Measurements from ENCODE around the gene TCERG1.
A peak's percentile ranks its signal among the peaks of the same experiment; 100 is the strongest.

Gene TCERG1

DNA sequence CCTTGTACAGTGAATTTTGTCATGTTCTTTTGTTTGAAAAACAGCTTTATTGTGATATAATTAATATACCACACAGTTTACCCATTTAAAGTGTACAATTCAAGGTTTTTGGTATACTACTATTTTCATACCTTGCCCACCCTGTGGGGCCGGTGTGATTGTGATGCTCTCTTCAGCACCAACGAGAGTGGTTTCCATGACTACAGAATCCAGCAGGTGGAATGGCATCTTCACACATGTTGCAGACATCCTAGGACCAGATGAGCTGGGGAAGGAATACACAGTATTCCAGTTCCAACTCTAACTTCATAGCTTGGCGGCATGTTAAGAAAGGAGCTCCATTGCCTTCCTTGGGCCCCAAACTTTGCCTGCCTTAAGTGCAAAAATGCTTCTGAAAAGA lies 76.6 kb downstream of the TCERG1 start:
- CTCF ChIA-PET: interaction anchor here (2.8 kb wide), 1 partner anchor 10 kb away, joined by 16 read pairs; no protein-coding TSS in a partner anchor
- POLR2A ChIA-PET: no interaction called here
- no peak for DNase-seq (ENCODE audit: extremely low spot score)
- TF ChIP-seq NFRKB (IDR thresholded peaks at IDR 0.05) (no peak), LEF1 (IDR thresholded peaks at IDR 0.05; ENCODE audit: borderline replicate concordance) (no peak), BHLHE40 (IDR thresholded peaks at IDR 0.05; ENCODE audit: borderline replicate concordance) (no peak), TARDBP (IDR thresholded peaks at IDR 0.05) (no peak), FOXK2 (IDR thresholded peaks at IDR 0.05) (no peak), L3MBTL2 (conservative IDR thresholded peaks at IDR 0.05) (no peak), FOXM1 (IDR thresholded peaks at IDR 0.05; ENCODE audit: borderline replicate concordance) (no peak), ARNT (IDR thresholded peaks at IDR 0.05) (no peak)
- TF ChIP-seq, protein P1, sequence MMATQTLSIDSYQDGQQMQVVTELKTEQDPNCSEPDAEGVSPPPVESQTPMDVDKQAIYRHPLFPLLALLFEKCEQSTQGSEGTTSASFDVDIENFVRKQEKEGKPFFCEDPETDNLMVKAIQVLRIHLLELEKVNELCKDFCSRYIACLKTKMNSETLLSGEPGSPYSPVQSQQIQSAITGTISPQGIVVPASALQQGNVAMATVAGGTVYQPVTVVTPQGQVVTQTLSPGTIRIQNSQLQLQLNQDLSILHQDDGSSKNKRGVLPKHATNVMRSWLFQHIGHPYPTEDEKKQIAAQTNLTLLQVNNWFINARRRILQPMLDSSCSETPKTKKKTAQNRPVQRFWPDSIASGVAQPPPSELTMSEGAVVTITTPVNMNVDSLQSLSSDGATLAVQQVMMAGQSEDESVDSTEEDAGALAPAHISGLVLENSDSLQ (IDR thresholded peaks at IDR 0.05): no peak

DNA sequence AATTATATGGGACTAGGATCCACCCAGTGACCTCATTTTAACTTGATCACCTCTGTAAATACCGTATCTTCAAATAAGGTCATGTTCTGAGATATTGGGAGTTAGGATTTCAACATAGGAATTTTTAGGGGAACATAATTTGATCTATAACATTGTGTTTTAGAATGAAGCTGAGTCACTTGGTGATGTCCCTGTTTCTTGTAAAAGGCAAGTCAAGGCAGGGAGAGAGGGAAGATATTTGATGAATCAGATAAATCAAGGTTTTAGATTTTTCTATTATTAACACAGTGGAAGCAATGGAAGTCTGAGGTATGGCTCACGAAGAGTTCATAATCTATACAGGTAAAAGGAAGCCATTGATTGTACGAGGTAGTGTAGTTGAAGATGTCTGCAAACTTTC lies 80.7 kb downstream of the TCERG1 start:
- DNase-seq (ENCODE audit: extremely low spot score): no peak
- TF ChIP-seq FOXA1 (IDR thresholded peaks at IDR 0.05) (no peak), CTBP1 (IDR thresholded peaks at IDR 0.05; ENCODE audit: borderline replicate concordance) (no peak), ARNT (IDR thresholded peaks at IDR 0.05) (no peak), SUZ12 (IDR thresholded peaks at IDR 0.05) (no peak), TARDBP (IDR thresholded peaks at IDR 0.05) (no peak), FOXM1 (IDR thresholded peaks at IDR 0.05; ENCODE audit: borderline replicate concordance) (no peak), ZNF384 (IDR thresholded peaks at IDR 0.05) (no peak), FOXK2 (IDR thresholded peaks at IDR 0.05) (no peak), LEF1 (IDR thresholded peaks at IDR 0.05; ENCODE audit: borderline replicate concordance) (no peak), HDGF (IDR thresholded peaks at IDR 0.05; ENCODE audit: borderline replicate concordance) (no peak)
- ChIA-PET CTCF (interaction anchor here (1.7 kb wide), 1 partner anchor 661 kb away, joined by 3 read pairs; no protein-coding TSS in a partner anchor), POLR2A (no interaction called here)

DNA sequence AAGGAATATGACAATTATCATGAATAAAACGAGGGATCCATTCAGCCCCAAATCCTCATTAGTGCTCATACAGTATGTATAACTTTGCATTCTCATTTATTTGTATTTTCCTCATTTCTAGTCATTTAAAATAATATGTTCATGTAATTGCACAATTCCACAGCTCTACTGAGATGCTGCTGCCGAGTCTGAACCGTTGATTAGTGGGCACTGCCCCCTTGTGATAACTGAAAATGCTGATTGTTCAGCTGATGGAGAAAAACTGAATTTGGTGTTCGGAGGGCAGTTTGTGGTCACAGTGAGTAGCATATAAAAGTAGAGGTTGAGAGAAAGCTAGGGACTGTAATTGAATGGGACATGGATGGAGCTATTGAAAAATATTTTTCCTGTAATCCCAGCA lies 81.1 kb downstream of the TCERG1 start:
- no peak for DNase-seq (ENCODE audit: extremely low spot score)
- CTCF ChIA-PET: interaction anchor here (1.7 kb wide), 1 partner anchor 661 kb away, joined by 3 read pairs; no protein-coding TSS in a partner anchor
- TF ChIP-seq SP1 (IDR thresholded peaks at IDR 0.05): no peak
- TF ChIP-seq HDGF (IDR thresholded peaks at IDR 0.05; ENCODE audit: borderline replicate concordance): no peak
- POLR2A ChIA-PET: no interaction called here

DNA sequence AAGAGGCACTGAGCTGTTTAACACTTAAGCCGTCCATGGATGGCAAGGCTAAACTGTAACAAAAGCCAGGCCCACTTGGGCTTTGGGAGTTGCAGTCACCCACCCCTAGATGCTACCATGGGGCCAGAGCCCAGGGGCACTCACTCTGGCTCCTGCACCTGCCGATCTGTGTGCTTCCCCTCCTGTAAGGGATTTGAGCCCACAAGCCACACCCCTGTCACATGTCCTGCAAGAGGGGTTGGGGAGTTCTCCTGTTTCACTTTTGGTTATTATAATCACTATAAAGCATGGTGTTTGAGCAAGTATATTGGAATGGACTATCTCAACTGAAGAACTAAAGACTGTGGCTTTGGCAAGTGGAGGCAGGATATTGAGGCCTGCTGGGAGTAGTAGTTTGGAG lies 82.9 kb downstream of the TCERG1 start:
- POLR2A ChIA-PET: no interaction called here
- TF ChIP-seq CTBP1 (IDR thresholded peaks at IDR 0.05; ENCODE audit: borderline replicate concordance): no peak
- TF ChIP-seq SUZ12 (IDR thresholded peaks at IDR 0.05): no peak
- no peak for TF ChIP-seq BHLHE40 (IDR thresholded peaks at IDR 0.05; ENCODE audit: borderline replicate concordance)
- CTCF ChIA-PET: interaction anchor here (0.7 kb wide), 1 partner anchor 8 kb away, joined by 3 read pairs; no protein-coding TSS in a partner anchor
- DNase-seq (ENCODE audit: extremely low spot score): no peak

DNA sequence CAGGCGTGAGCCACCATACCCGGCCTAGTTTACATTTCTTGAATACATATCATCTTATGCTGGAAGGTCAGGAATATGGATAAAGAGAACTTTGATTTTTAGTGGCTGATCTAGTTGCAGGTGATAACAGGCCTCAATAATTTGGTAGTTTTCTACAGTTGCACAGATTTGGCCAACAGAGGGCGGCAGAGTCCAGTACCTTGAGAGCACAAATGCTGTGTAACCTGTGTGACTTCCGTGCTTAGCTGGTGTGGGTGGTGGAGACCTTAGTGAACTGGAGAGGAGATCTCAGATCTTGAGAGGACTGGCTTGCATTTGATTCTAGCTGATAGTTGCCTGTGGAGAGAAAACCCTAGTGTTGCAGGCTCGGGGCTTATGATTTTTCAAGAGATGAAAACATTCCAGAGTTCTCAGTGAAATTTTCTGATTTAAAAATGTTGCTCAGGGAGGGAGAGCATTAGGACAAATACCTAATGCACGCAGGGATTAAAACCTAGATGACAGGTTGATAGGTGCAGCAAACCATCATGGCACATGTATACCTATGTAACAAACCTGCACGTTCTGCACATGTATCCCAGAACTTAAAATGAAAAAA lies 86.2 kb downstream of the TCERG1 start:
- DNase-seq (ENCODE audit: extremely low spot score): peak; percentile 72
- POLR2A ChIA-PET: no interaction called here
- CTCF ChIA-PET: interaction anchor here (0.5 to 3.6 kb wide), 18 partner anchors 9 to 1029 kb away, joined by 3 to 22 read pairs (median 4); partner anchors contain the start of gene GPR151
- TF ChIP-seq SUZ12 (IDR thresholded peaks at IDR 0.05): no peak
- TF ChIP-seq L3MBTL2 (conservative IDR thresholded peaks at IDR 0.05): no peak

DNA sequence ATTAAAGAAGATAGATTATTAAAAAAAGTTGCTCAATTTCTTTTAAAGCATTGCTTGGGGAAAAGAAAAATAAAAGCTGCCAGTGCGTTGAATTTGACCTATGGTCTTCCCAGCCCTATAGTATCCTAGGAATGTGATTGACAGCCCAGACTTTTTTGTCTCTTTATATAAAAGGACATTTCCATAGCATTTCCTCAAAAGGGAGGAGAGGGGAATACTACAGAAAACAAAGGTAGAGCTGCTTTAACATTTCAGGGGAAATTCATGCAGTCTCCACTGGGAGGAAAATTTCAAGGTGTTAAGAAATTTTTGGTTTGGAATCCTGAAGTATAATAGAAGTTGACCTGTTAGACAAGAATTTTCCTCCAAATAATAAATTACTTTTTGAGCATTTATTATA lies 86.7 kb downstream of the TCERG1 start:
- no peak for DNase-seq (ENCODE audit: extremely low spot score)
- ChIA-PET POLR2A (no interaction called here), CTCF (interaction anchor here (0.5 to 3.6 kb wide), 17 partner anchors 9 to 1029 kb away, joined by 3 to 22 read pairs (median 4); partner anchors contain the start of gene GPR151)
- no peak for TF ChIP-seq BHLHE40 (IDR thresholded peaks at IDR 0.05; ENCODE audit: borderline replicate concordance)
- no peak for TF ChIP-seq FOXA1 (IDR thresholded peaks at IDR 0.05)
- no peak for TF ChIP-seq ZNF384 (IDR thresholded peaks at IDR 0.05)
- no peak for TF ChIP-seq NFRKB (IDR thresholded peaks at IDR 0.05)
- TF ChIP-seq FOXK2 (IDR thresholded peaks at IDR 0.05): no peak
- no peak for TF ChIP-seq HDGF (IDR thresholded peaks at IDR 0.05; ENCODE audit: borderline replicate concordance)
- TF ChIP-seq TARDBP (IDR thresholded peaks at IDR 0.05): no peak
- no peak for TF ChIP-seq SP1 (IDR thresholded peaks at IDR 0.05)
- no peak for TF ChIP-seq ARNT (IDR thresholded peaks at IDR 0.05)
- no peak for TF ChIP-seq L3MBTL2 (conservative IDR thresholded peaks at IDR 0.05)
- TF ChIP-seq, protein P1 (IDR thresholded peaks at IDR 0.05): no peak

DNA sequence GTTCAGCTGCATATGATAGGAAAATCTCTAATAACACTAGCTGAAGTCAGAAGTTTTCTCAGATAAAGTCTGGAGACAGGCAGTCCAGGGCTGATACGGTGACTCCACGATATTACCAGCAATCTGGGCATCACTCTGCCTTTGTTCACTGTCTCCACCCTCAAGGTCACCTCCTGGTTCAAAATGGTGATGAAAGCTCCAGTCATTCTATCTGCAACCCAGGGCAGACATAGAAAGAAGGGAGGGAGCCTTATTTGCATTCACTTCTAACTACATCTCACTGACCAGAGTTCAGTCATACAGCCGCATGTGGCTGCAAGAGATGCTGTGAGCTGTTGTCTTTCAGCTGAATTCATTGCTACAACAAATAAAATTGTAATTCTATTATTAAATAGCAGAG lies 91.3 kb downstream of the TCERG1 start:
- POLR2A ChIA-PET: no interaction called here
- TF ChIP-seq CTBP1 (IDR thresholded peaks at IDR 0.05; ENCODE audit: borderline replicate concordance) (no peak), NFRKB (IDR thresholded peaks at IDR 0.05) (no peak), SP1 (IDR thresholded peaks at IDR 0.05) (no peak), FOXK2 (IDR thresholded peaks at IDR 0.05) (no peak), HDGF (IDR thresholded peaks at IDR 0.05; ENCODE audit: borderline replicate concordance) (no peak), FOXM1 (IDR thresholded peaks at IDR 0.05; ENCODE audit: borderline replicate concordance) (no peak)
- TF ChIP-seq, protein P1 (IDR thresholded peaks at IDR 0.05): no peak
- CTCF ChIA-PET: interaction anchor here (0.5 to 1.6 kb wide), 3 partner anchors 8 to 650 kb away, joined by 3 to 6 read pairs (median 4); no protein-coding TSS in a partner anchor
- no peak for DNase-seq (ENCODE audit: extremely low spot score)
